ENCODE data around the gene AUTS2. TPM values are rescaled to one million over a fixed set of nuclear protein-coding genes. Genes with fewer than 3 reads are reported as not detected.

The AUTS2 gene
- total RNA-seq, 4 donors from 2014 or later: 29.8 to 114 (median 59.4) TPM

DNA sequence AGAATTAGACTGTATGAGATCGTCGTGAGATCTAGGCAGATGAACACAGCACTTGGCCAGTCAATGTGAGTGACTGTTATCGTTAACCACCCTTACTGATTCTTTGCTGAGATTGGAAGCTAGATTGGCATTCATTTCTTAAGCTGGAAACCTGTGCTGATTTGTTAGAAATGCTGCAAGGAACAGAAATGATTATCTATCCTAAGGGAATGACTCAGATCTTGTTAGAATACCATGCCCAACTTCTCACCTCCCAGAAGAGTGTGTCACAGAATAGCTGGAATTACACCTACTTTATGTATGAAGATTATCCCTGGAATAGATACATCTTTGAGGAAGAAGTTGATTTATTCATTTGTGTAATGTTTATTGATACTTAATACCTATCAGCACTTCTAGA is 275.2 kb downstream of the AUTS2 start:
- intact Hi-C loops (cut with DNase I; ENCODE audit: low total_unique reads) (loop anchor here (1.0 kb wide), 1 partner anchor 31 kb away; no protein-coding TSS in a partner anchor), in situ Hi-C loops (cut with MboI; ENCODE audit: low pct_ligation_motif_present in 1 of 4, low pct_unique_long_range_greater_than_20kb in 1 of 4, low sequenced_read_pairs in 3 of 4) (no loop called here)
- H3K36me3 ChIP-seq: no peaks in the 10 kb centered on the region
- no peak for DNase-seq
- TF ChIP-seq EP300 (IDR thresholded peaks at IDR 0.05; ENCODE audit: low read depth): no peak
- TF ChIP-seq POLR2A (IDR thresholded peaks at IDR 0.05): no peak
- no peak for TF ChIP-seq POLR2AphosphoS5 (IDR thresholded peaks at IDR 0.05)
- TF ChIP-seq, protein P1, sequence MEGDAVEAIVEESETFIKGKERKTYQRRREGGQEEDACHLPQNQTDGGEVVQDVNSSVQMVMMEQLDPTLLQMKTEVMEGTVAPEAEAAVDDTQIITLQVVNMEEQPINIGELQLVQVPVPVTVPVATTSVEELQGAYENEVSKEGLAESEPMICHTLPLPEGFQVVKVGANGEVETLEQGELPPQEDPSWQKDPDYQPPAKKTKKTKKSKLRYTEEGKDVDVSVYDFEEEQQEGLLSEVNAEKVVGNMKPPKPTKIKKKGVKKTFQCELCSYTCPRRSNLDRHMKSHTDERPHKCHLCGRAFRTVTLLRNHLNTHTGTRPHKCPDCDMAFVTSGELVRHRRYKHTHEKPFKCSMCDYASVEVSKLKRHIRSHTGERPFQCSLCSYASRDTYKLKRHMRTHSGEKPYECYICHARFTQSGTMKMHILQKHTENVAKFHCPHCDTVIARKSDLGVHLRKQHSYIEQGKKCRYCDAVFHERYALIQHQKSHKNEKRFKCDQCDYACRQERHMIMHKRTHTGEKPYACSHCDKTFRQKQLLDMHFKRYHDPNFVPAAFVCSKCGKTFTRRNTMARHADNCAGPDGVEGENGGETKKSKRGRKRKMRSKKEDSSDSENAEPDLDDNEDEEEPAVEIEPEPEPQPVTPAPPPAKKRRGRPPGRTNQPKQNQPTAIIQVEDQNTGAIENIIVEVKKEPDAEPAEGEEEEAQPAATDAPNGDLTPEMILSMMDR (IDR thresholded peaks at IDR 0.05): no peak
- no peak overlapping the region for H3K4me3 ChIP-seq
- WGBS, 2 donors (ENCODE audit: low coverage in 1 of 2): 77% methylated on average over 3 of the region's 3 CpGs; no CpG with 5 or more reads in 1 of the 2 donors
- H3K27me3 ChIP-seq: no peaks in the 10 kb centered on the region
- peaks cover 0 to 6% (median 0%) of the 10 kb centered on the region in 4 donors for H3K4me1 ChIP-seq
- no peaks in the 10 kb centered on the region for H3K9me3 ChIP-seq
- no peak overlapping the region for H3K27ac ChIP-seq

DNA sequence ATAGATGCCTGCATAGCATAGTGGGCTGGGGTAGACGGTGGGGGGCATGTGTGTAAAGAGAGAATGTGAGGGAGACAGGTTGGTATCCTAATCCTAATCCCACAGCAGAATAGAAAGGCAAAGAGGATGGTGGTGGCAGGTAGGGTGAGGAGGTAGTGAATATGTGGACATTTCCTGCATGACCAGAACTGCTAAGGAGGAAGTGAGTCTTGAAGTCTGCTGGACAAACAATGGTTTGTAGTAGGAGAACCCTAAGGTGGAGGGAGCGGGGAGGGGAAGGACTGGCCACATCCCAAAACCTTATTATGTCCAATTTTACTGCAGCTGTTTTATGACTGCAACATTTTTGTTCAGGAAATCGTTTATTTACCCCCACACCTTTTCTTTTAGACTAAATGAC is 279.7 kb downstream of the AUTS2 start:
- Histone ChIP-seq H3K4me1 (no peaks in the 10 kb centered on the region), H3K9me3 (no peaks in the 10 kb centered on the region), H3K36me3 (no peaks in the 10 kb centered on the region), H3K4me3 (no peak overlapping the region), H3K27me3 (no peaks in the 10 kb centered on the region), H3K27ac (no peak overlapping the region)
- TF ChIP-seq POLR2AphosphoS5 (IDR thresholded peaks at IDR 0.05) (no peak), EP300 (IDR thresholded peaks at IDR 0.05; ENCODE audit: low read depth) (no peak), POLR2A (IDR thresholded peaks at IDR 0.05) (no peak)
- TF ChIP-seq, protein P1 (IDR thresholded peaks at IDR 0.05): no peak
- intact Hi-C loops (cut with DNase I; ENCODE audit: low total_unique reads): no loop called here
- 50 to 63% methylated on average over 1 to 3 of the region's 3 CpGs for WGBS, 2 donors (ENCODE audit: low coverage in 1 of 2)
- in situ Hi-C loops (cut with MboI; ENCODE audit: low pct_ligation_motif_present in 1 of 4, low pct_unique_long_range_greater_than_20kb in 1 of 4, low sequenced_read_pairs in 3 of 4): loop anchor here in 1 of 4 donors (25.0 kb wide), 1 partner anchor 109 kb away; no protein-coding TSS in a partner anchor
- DNase-seq: no peak

DNA sequence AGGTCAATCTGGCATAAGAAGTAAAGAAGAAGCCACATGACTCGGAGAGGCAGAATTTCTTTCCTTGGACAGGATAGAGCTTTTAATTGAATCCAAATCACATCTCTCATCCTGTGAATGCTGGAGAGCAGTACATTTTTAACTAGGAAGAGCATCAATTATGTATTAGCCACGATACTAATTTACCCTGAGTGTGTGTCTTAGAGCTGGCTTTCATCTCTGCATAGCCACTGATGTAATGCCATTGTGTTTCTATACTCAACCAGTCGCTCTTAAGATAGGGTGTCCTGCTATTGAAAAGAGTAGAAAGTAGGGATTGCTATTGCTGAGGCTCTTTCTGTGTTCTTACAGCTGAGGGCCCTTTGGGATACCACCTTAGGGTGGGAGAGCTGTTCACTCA is 280.3 kb downstream of the AUTS2 start:
- no peaks in the 10 kb centered on the region for H3K27me3 ChIP-seq
- intact Hi-C loops (cut with DNase I; ENCODE audit: low total_unique reads): no loop called here

DNA sequence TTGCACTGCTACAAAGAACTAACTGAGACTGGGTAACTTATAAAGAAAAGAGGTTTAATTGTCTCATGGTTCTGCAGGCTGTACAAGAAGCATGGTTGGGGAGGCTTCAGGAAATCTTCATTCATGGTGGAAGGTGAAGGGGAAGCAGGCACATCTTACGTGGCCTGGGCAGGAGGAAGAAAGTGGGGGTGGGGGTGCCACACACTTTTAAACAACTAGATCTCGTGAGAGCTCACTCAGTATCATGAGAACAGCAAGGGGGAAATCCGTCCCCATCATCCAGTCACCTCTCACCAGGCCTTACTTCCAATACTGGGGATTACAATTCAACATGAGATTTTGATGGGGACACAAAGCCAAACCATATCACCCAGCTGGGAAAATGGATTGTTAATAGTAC is 281.7 kb downstream of the AUTS2 start:
- no peaks in the 10 kb centered on the region for H3K9me3 ChIP-seq
- WGBS, 2 donors (ENCODE audit: low coverage in 1 of 2): 64 to 70% methylated on average over 2 to 3 of the region's 3 CpGs
- TF ChIP-seq, protein P1 (IDR thresholded peaks at IDR 0.05): no peak
- TF ChIP-seq EP300 (IDR thresholded peaks at IDR 0.05; ENCODE audit: low read depth) (no peak), POLR2AphosphoS5 (IDR thresholded peaks at IDR 0.05) (no peak), POLR2A (IDR thresholded peaks at IDR 0.05) (no peak)

More for the DNA sequence above, 280.3 kb downstream of the AUTS2 start:
- Histone ChIP-seq H3K4me3 (no peak overlapping the region), H3K4me1 (no peaks in the 10 kb centered on the region), H3K27ac (no peak overlapping the region), H3K36me3 (no peaks in the 10 kb centered on the region), H3K9me3 (no peaks in the 10 kb centered on the region)
- WGBS, 2 donors (ENCODE audit: low coverage in 1 of 2): 63 to 74% methylated on average over 3 of the region's 3 CpGs
- in situ Hi-C loops (cut with MboI; ENCODE audit: low pct_ligation_motif_present in 1 of 4, low pct_unique_long_range_greater_than_20kb in 1 of 4, low sequenced_read_pairs in 3 of 4): loop anchor here in 1 of 4 donors (25.0 kb wide), 1 partner anchor 109 kb away; no protein-coding TSS in a partner anchor
- TF ChIP-seq EP300 (IDR thresholded peaks at IDR 0.05; ENCODE audit: low read depth) (no peak), POLR2AphosphoS5 (IDR thresholded peaks at IDR 0.05) (no peak), POLR2A (IDR thresholded peaks at IDR 0.05) (no peak)
- TF ChIP-seq, protein P1 (IDR thresholded peaks at IDR 0.05): no peak
- no peak for DNase-seq

More for the DNA sequence above, 281.7 kb downstream of the AUTS2 start:
- intact Hi-C loops (cut with DNase I; ENCODE audit: low total_unique reads): no loop called here
- Histone ChIP-seq H3K27ac (no peak overlapping the region), H3K4me1 (no peaks in the 10 kb centered on the region), H3K4me3 (no peak overlapping the region), H3K36me3 (no peaks in the 10 kb centered on the region), H3K27me3 (no peaks in the 10 kb centered on the region)
- in situ Hi-C loops (cut with MboI; ENCODE audit: low pct_ligation_motif_present in 1 of 4, low pct_unique_long_range_greater_than_20kb in 1 of 4, low sequenced_read_pairs in 3 of 4): loop anchor here in 1 of 4 donors (25.0 kb wide), 1 partner anchor 107 kb away; no protein-coding TSS in a partner anchor
- DNase-seq: no peak
